CD14-positive monocyte (primary cell): Measurements from ENCODE around the gene PPIF. TPM values are rescaled to one million over a fixed set of nuclear protein-coding genes. Genes with fewer than 3 reads are reported as not detected.

Source experiments
- DNase-seq, 3 donors: peaks; one replicate each; pipeline ENCODE4 v3.0.0-alpha.2; 2011 to 2022
- H2AFZ ChIP-seq: 2 replicates; pipeline ENCODE4 v1.6.0; 2012; ENCODE audit warnings: mild to moderate bottlenecking, low read depth, low read length, inconsistent platforms; ENCODE audit not compliant: insufficient read depth, poor library complexity, severe bottlenecking
- H3K27ac ChIP-seq, 2 donors: 1 replicate in 1 of 2; 2 replicates in 1 of 2; pipeline ENCODE4 v1.5.1; 2012 to 2013; ENCODE audit warnings: low read length in 2 of 2, control low read depth in 1 of 2, inconsistent platforms in 1 of 2, low read depth in 1 of 2, mild to moderate bottlenecking in 1 of 2
- H3K27me3 ChIP-seq, 2 donors: one replicate each; pipeline versions ENCODE4 v1.6.0 to v1.6.1; 2011 to 2013; ENCODE audit warnings: low read length in 2 of 2; ENCODE audit not compliant: control insufficient read depth in 2 of 2, insufficient read depth in 2 of 2
- H3K36me3 ChIP-seq, 2 donors: replicated peaks in 1 of 2; 1 replicate in 1 of 2; 2 replicates in 1 of 2; pipeline versions ENCODE4 v1.5.1 to v1.6.1; 2012 to 2013; ENCODE audit warnings: low read length in 2 of 2, control low read depth in 1 of 2, inconsistent platforms in 1 of 2, mild to moderate bottlenecking in 1 of 2; ENCODE audit not compliant: insufficient read depth in 2 of 2, control insufficient read depth in 1 of 2
- H3K4me1 ChIP-seq, 2 donors: 1 replicate in 1 of 2; 2 replicates in 1 of 2; pipeline versions ENCODE4 v1.5.1 to v1.6.1; 2012 to 2013; ENCODE audit warnings: low read length in 2 of 2, control low read depth in 1 of 2, inconsistent platforms in 1 of 2, mild to moderate bottlenecking in 1 of 2, moderate library complexity in 1 of 2; ENCODE audit not compliant: insufficient read depth in 2 of 2, control insufficient read depth in 1 of 2
- H3K4me2 ChIP-seq: replicated peaks from 2 replicates; pipeline ENCODE3; 2012; ENCODE audit warnings: low read length, moderate library complexity, mild to moderate bottlenecking; ENCODE audit not compliant: poor library complexity, severe bottlenecking; ENCODE audit errors: extremely low read depth
- H3K4me3 ChIP-seq, 3 experiments: fragments of 200-600 bp in 1 of 3; sonication (generic) in 1 of 3; replicated peaks in 1 of 3; 1 replicate in 2 of 3; 2 replicates in 1 of 3; pipeline ENCODE4 v1.5.1; 2011 to 2013; ENCODE audit warnings: low read length in 3 of 3, mild to moderate bottlenecking in 3 of 3, control low read depth in 2 of 3, low read depth in 2 of 3, inconsistent platforms in 1 of 3, moderate library complexity in 1 of 3
- H3K79me2 ChIP-seq: 2 replicates; pipeline ENCODE4 v1.6.0; 2012; ENCODE audit warnings: mild to moderate bottlenecking, control low read depth, inconsistent platforms, low read length, moderate library complexity; ENCODE audit not compliant: insufficient read depth
- H3K9ac ChIP-seq: 2 replicates; pipeline ENCODE4 v1.6.0; 2017; ENCODE audit warnings: low read length, mild to moderate bottlenecking; ENCODE audit not compliant: insufficient read depth, poor library complexity, severe bottlenecking
- H3K9me3 ChIP-seq, 2 donors: replicated peaks in 1 of 2; 1 replicate in 1 of 2; 2 replicates in 1 of 2; pipeline versions ENCODE4 v1.5.1 to v1.6.1; 2012 to 2013; ENCODE audit warnings: low read length in 2 of 2, control low read depth in 1 of 2; ENCODE audit not compliant: control insufficient read depth in 1 of 2, insufficient read depth in 1 of 2
- H4K20me1 ChIP-seq: 2 replicates; pipeline ENCODE4 v1.6.0; 2012; ENCODE audit warnings: mild to moderate bottlenecking, low read length, control low read depth, moderate library complexity; ENCODE audit not compliant: insufficient read depth
- H3K27ac Mint-ChIP-seq, 7 donors: one replicate each; pipeline ENCODE4 v1.8.0; 2020; ENCODE audit warnings: mild to moderate bottlenecking in 7 of 7, mixed read lengths in 7 of 7, moderate library complexity in 6 of 7, inconsistent platforms in 2 of 7
- H3K27me3 Mint-ChIP-seq, 3 donors: one replicate each; pipeline ENCODE4 v1.8.0; 2021 to 2022; ENCODE audit warnings: low read depth in 3 of 3, mild to moderate bottlenecking in 3 of 3, mixed read lengths in 3 of 3, moderate library complexity in 3 of 3, inconsistent platforms in 1 of 3
- H3K36me3 Mint-ChIP-seq, 2 donors: one replicate each; pipeline ENCODE4 v1.8.0; 2020; ENCODE audit warnings: mixed read lengths in 2 of 2, inconsistent platforms in 1 of 2, mild to moderate bottlenecking in 1 of 2
- H3K4me1 Mint-ChIP-seq: one replicate; pipeline ENCODE4 v1.8.0; 2020; ENCODE audit warnings: mild to moderate bottlenecking, mixed read lengths
- H3K4me3 Mint-ChIP-seq, 2 donors: one replicate each; pipeline ENCODE4 v1.8.0; 2020; ENCODE audit warnings: mild to moderate bottlenecking in 2 of 2, mixed read lengths in 2 of 2, moderate library complexity in 1 of 2
- H3K9me3 Mint-ChIP-seq, 7 donors: one replicate each; pipeline ENCODE4 v1.8.0; 2020 to 2022; ENCODE audit warnings: mixed read lengths in 7 of 7, mild to moderate bottlenecking in 6 of 7, moderate library complexity in 6 of 7, inconsistent platforms in 2 of 7
- WGBS: methylation state at CpG from one replicate; pipeline ENCODE4 v1.1.5; 2013; ENCODE audit warnings: missing lambda C conversion rate; ENCODE audit not compliant: insufficient coverage; 5-methylcytosine and 5-hydroxymethylcytosine counted together
- intact Hi-C, 2 donors: fragments of 100-400 bp; cut with micrococcal nuclease; formaldehyde crosslinking; loops; one replicate each; pipeline versions ENCODE4 v1.15.0 to v1.15.1; 2023
- polyA plus RNA-seq, 3 donors: library from polyadenylated mRNA; depleted of rRNA in 1 of 3; unstranded in 2 of 3; stranded (reverse) in 1 of 3; fragments of 300-500 nt in 2 of 3; fragments of >200 nt in 1 of 3; fragmentation: Illumina TruSeq in 2 of 3; gene quantifications; 1 replicate in 2 of 3; 2 replicates in 1 of 3; pipeline ENCODE4 v1.2.3, GENCODE V29; 2012 to 2021
- TF ChIP-seq, protein P1 (sequence below): fragments of 200-600 bp; IDR thresholded peaks from one replicate; pipeline ENCODE4 v1.8.0; 2022; ENCODE audit warnings: antibody characterized with exemption, mild to moderate bottlenecking

PPIF gene
- polyA plus RNA-seq, 3 donors, result 36.6 to 1,064 (median 52.3) TPM

DNA sequence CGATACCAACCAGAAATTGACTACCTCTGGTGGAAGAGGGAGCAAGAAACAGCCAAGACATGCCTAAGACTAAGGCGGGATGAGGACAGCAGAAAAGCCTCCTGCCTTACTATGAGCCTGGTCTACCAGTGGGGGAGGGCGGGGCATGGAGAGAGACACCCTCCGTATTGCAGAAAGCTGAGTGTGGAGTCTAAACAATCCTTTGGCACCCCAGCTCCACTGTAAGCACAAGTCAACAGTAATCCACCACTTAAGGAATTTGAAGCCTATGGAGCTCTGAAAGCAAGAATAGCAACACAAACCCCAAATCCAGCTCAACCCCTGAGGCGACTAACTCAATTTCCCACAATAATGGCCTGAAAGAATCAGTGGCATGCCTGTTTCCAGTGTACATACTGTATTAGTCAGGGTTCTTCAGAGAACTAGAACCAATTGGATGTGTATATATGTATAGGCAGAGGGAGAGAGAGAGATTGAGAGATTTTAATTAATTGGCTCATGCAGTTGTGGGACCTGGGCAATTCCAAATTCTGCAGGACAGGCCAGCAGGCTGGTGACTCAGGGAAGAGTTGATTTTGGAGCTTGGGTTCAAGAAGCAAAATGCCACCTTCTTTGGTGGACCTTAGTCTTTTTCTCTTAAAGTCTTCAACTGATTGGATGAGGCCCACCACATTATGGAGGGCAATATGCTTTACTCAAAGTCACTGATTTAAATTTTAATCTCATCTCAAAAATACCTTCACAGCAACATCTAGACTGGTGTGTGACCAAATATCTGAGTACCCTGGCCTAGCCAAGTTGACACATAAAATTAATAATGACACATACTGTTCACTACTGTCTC lies 13.5 kb downstream of the PPIF start:
- Mint-ChIP-seq H3K4me3 (no peak overlapping the region), H3K27ac (no peak overlapping the region), H3K36me3 (peaks cover 13 to 20% of the 10 kb centered on the region in 2 donors), H3K9me3 (peaks cover 0 to 3% (median 0%) of the 10 kb centered on the region in 7 donors), H3K27me3 (peaks cover 3 to 9% (median 4%) of the 10 kb centered on the region in 3 donors), H3K4me1 (peaks cover 19% of the 10 kb centered on the region)
- TF ChIP-seq, protein P1, sequence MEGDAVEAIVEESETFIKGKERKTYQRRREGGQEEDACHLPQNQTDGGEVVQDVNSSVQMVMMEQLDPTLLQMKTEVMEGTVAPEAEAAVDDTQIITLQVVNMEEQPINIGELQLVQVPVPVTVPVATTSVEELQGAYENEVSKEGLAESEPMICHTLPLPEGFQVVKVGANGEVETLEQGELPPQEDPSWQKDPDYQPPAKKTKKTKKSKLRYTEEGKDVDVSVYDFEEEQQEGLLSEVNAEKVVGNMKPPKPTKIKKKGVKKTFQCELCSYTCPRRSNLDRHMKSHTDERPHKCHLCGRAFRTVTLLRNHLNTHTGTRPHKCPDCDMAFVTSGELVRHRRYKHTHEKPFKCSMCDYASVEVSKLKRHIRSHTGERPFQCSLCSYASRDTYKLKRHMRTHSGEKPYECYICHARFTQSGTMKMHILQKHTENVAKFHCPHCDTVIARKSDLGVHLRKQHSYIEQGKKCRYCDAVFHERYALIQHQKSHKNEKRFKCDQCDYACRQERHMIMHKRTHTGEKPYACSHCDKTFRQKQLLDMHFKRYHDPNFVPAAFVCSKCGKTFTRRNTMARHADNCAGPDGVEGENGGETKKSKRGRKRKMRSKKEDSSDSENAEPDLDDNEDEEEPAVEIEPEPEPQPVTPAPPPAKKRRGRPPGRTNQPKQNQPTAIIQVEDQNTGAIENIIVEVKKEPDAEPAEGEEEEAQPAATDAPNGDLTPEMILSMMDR, result no peak
- Histone ChIP-seq H3K4me3 (no peak overlapping the region), H2AFZ (no peak overlapping the region), H3K36me3 (peaks cover under 1 to 3% of the 10 kb centered on the region in 2 donors), H3K9ac (no peak overlapping the region), H4K20me1 (peaks cover 15% of the 10 kb centered on the region), H3K79me2 (no peaks in the 10 kb centered on the region), H3K27ac (no peak overlapping the region), H3K27me3 (no peaks in the 10 kb centered on the region), H3K4me1 (peaks cover 8 to 12% of the 10 kb centered on the region in 2 donors), H3K9me3 (no peaks in the 10 kb centered on the region), H3K4me2 (no peak overlapping the region)
- no CpG with 5 or more reads among the region's 5 CpGs for WGBS
- intact Hi-C loops, result no loop called here
- peak in 1 of 3 donors; percentile 6 for DNase-seq

DNA sequence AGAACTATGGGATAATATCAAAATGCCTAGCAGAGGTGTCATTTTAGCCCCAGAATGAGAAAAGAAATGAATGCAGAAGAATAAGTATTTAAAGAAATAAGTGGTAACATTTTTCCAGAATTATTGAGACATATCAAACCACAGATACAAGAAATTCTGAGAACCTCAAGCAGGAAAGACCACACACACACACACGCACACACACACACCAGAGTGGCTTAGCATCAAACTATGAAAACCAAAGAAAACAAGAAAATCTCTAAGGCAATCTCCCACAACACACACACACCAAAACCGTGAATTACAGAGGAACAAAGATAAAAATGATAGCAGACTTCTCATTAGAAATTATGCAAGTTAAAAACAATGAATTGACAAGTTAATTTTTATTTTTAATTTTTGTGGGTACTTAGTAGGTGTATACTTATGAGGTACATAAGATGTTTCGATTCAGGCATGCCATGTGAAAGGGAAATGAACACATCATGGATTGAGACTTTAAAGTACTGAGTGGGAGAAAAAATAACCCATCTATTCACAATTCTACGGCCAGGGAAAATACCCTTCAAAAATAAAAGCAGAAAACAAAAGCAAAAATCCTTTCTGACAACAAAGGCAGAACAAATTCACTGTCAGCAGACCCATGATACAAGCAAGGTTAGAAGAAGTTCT lies 14.6 kb downstream of the PPIF start:
- Mint-ChIP-seq H3K4me1 (peaks cover 11% of the 10 kb centered on the region), H3K27ac (no peak overlapping the region), H3K9me3 (peaks cover 0 to 3% (median 0%) of the 10 kb centered on the region in 7 donors), H3K4me3 (no peak overlapping the region), H3K27me3 (peaks cover 3 to 9% (median 4%) of the 10 kb centered on the region in 3 donors), H3K36me3 (peaks cover 11 to 14% of the 10 kb centered on the region in 2 donors)
- Histone ChIP-seq H3K27me3 (no peaks in the 10 kb centered on the region), H4K20me1 (peaks cover 4% of the 10 kb centered on the region), H3K4me2 (no peak overlapping the region), H3K9ac (no peak overlapping the region), H3K4me3 (no peak overlapping the region), H2AFZ (no peak overlapping the region), H3K27ac (no peak overlapping the region), H3K79me2 (no peaks in the 10 kb centered on the region), H3K9me3 (no peaks in the 10 kb centered on the region), H3K36me3 (peaks cover 0 to 3% of the 10 kb centered on the region in 2 donors), H3K4me1 (peaks cover 0 to under 1% of the 10 kb centered on the region in 2 donors)
- no CpG with 5 or more reads among the region's 4 CpGs for WGBS
- DNase-seq, result no peak
- TF ChIP-seq, protein P1, result no peak
- intact Hi-C loops, result no loop called here
